Measurements from ENCODE around the gene C22orf39.

DNA sequence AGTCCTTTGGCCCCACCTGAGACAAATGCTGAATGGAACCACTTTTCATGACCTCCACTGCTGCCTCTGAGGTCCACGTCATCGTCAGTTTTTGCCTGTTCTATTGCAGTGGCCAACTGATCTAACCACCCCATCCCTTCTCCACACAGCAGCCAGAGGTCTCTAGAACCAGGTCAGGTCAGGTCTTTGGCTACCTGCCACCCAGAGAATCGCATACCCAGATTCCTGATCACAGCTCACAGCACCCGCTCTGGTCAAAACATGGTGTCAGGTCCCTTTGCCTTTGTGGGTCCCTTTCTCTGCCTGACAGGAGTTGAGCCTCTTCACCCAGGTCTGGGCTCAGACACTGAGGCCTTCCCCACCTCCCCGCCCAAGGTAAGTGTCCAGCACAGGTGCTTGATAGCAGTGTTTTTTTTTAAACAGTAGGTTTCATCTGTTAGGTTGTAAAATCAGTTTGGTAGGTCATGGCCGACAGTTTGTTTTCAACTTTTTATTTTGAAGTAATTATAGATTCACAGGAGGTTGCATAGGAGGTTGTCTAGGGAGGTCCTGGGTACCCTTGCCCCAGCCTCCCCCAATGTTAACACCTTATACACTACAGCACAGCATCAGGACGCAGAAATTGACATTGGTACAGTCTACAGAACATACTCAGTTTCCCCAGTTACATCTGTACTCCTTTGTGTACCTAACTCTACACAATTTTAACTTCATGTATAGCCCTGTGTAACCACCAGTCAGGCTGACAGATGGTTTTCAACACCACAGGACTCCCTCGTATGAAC is 6.9 kb downstream of the C22orf39 start:
- TF ChIP-seq TAF1 (IDR thresholded peaks at IDR 0.05; ENCODE audit: borderline replicate concordance, low read depth, low read length) = no peak
- no peak for TF ChIP-seq POLR2A (IDR thresholded peaks at IDR 0.05; ENCODE audit: low read depth, low read length)

Measured in GM12892 (cell line).